ENCODE results near the gene BNIP2. TPM values are rescaled to one million over a fixed set of nuclear protein-coding genes. Genes with fewer than 3 reads are reported as not detected.
A peak's percentile ranks its signal among the peaks of the same experiment; 100 is the strongest.

Gene BNIP2
- total RNA-seq, 4 donors from 2014 or later, result 84.4 to 140 (median 125) TPM

- no peak overlapping the region for H3K27ac ChIP-seq
- H3K36me3 ChIP-seq, result peaks cover 0 to 6% (median 0%) of the 10 kb centered on the region in 4 donors
- no peaks in the 10 kb centered on the region for H3K9me3 ChIP-seq
- H3K27me3 ChIP-seq, result no peaks in the 10 kb centered on the region
- WGBS, 2 donors (ENCODE audit: low coverage in 1 of 2), result 91 to 95% methylated on average over 3 of the region's 3 CpGs
- DNase-seq, result no peak
- TF ChIP-seq POLR2A (IDR thresholded peaks at IDR 0.05), result no peak
- no peak for TF ChIP-seq CTCF (IDR thresholded peaks at IDR 0.05)
- TF ChIP-seq POLR2AphosphoS5 (IDR thresholded peaks at IDR 0.05), result no peak
- TF ChIP-seq EP300 (IDR thresholded peaks at IDR 0.05; ENCODE audit: low read depth), result no peak
- H3K4me3 ChIP-seq, result no peak overlapping the region
- H3K4me1 ChIP-seq, result no peaks in the 10 kb centered on the region
- in situ Hi-C loops (cut with MboI; ENCODE audit: low pct_ligation_motif_present in 1 of 4, low pct_unique_long_range_greater_than_20kb in 1 of 4, low sequenced_read_pairs in 3 of 4) (loop anchor here in 1 of 4 donors (25.0 kb wide), 1 partner anchor 674 kb away; no protein-coding TSS in a partner anchor), intact Hi-C loops (cut with DNase I; ENCODE audit: low total_unique reads) (no loop called here)
Observed at GRCh38 chr15:59636184-59636583, 52.9 kb downstream of the BNIP2 start.

DNA sequence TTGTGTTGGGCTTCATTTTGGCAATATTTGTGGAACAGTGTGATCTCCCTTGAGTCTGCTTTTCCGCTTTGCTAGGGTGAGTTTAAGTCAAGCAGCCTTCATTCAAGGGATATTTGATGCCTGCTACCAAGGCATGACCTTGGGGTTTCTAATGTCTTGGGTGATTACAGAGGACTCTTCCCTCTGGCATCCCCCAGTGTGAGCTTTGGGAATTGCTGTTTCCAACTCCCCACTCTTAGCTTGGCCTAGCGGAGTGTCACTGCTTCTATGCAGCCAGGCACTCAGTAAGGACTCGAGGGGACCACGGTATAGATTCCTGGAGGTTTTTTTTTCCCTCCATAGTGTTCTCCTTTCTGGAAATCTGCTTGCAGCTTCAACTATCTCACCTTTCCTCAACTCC, 56.4 kb downstream of the BNIP2 start:
- WGBS, 2 donors (ENCODE audit: low coverage in 1 of 2), result 63% methylated on average over 4 of the region's 4 CpGs; no CpG with 5 or more reads in 1 of the 2 donors
- intact Hi-C loops (cut with DNase I; ENCODE audit: low total_unique reads), result no loop called here

DNA sequence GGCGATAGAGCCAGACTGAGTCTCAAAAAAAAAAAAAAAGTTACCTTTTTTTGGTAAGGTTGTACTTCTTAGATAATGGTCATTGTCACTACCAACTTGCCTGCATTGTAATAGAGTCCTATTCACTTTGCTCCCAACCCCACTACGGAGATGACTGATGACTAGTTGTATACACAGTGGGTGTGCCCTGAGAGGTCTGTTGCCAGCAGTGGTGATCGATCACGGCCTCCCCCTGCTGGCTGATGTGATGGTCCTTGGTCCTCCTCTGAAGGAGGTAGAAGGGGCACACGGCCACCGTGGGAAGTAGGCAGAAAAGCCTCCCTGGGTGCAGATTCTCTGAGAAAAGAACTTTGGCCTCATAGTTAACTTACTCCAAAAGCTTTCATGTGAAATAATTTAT, 66.8 kb downstream of the BNIP2 start:
- Histone ChIP-seq H3K4me1 (peaks cover 0 to 6% (median 1%) of the 10 kb centered on the region in 4 donors), H3K4me3 (no peak overlapping the region), H3K36me3 (no peaks in the 10 kb centered on the region), H3K27me3 (peaks cover 4% of the 10 kb centered on the region), H3K27ac (peak overlapping the region in 3 of 4 donors; percentile 16 to 55 (median 28)), H3K9me3 (no peaks in the 10 kb centered on the region)
- intact Hi-C loops (cut with DNase I; ENCODE audit: low total_unique reads) (no loop called here), in situ Hi-C loops (cut with MboI; ENCODE audit: low pct_ligation_motif_present in 1 of 4, low pct_unique_long_range_greater_than_20kb in 1 of 4, low sequenced_read_pairs in 3 of 4) (no loop called here)
- peak; percentile 84 for DNase-seq
- WGBS, 2 donors (ENCODE audit: low coverage in 1 of 2), result 25 to 26% methylated on average over 6 of the region's 6 CpGs
- TF ChIP-seq CTCF (IDR thresholded peaks at IDR 0.05) (peak; percentile 25 to 72 (median 53)), POLR2A (IDR thresholded peaks at IDR 0.05) (no peak), EP300 (IDR thresholded peaks at IDR 0.05; ENCODE audit: low read depth) (no peak), POLR2AphosphoS5 (IDR thresholded peaks at IDR 0.05) (peak in 1 of 3 donors; percentile 62)

More for the DNA sequence above, 56.4 kb downstream of the BNIP2 start:
- TF ChIP-seq EP300 (IDR thresholded peaks at IDR 0.05; ENCODE audit: low read depth) (no peak), POLR2A (IDR thresholded peaks at IDR 0.05) (no peak), POLR2AphosphoS5 (IDR thresholded peaks at IDR 0.05) (no peak), CTCF (IDR thresholded peaks at IDR 0.05) (peak in 1 of 5 experiments; percentile 5)
- H3K27me3 ChIP-seq, result no peaks in the 10 kb centered on the region
- DNase-seq, result no peak
- no peaks in the 10 kb centered on the region for H3K4me1 ChIP-seq
- H3K36me3 ChIP-seq, result no peaks in the 10 kb centered on the region
- in situ Hi-C loops (cut with MboI; ENCODE audit: low pct_ligation_motif_present in 1 of 4, low pct_unique_long_range_greater_than_20kb in 1 of 4, low sequenced_read_pairs in 3 of 4), result loop anchor here in 1 of 4 donors (25.0 kb wide), 1 partner anchor 670 kb away; no protein-coding TSS in a partner anchor
- no peaks in the 10 kb centered on the region for H3K9me3 ChIP-seq
- H3K4me3 ChIP-seq, result no peak overlapping the region
- no peak overlapping the region for H3K27ac ChIP-seq

DNA sequence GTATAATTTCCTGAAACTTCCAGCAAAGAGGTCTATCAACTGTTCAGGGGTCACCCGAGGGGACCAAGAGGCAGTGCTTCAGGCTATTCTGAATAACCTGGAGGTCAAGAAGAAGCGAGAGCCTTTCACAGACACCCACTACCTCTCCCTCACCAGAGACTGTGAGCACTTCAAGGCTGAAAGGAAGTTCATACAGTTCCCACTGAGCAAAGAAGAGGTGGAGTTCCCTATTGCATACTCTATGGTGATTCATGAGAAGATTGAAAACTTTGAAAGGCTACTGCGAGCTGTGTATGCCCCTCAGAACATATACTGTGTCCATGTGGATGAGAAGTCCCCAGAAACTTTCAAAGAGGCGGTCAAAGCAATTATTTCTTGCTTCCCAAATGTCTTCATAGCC, 70.7 kb downstream of the BNIP2 start:
- H3K4me1 ChIP-seq, result peaks cover 0 to 8% (median 3%) of the 10 kb centered on the region in 4 donors
- H3K36me3 ChIP-seq, result no peaks in the 10 kb centered on the region
- intact Hi-C loops (cut with DNase I; ENCODE audit: low total_unique reads) (no loop called here), in situ Hi-C loops (cut with MboI; ENCODE audit: low pct_ligation_motif_present in 1 of 4, low pct_unique_long_range_greater_than_20kb in 1 of 4, low sequenced_read_pairs in 3 of 4) (no loop called here)
- no peaks in the 10 kb centered on the region for H3K9me3 ChIP-seq
- peak overlapping the region in 2 of 4 donors; percentile 23 to 62 for H3K27ac ChIP-seq
- peak overlapping the region in 1 of 4 donors; percentile 43 for H3K4me3 ChIP-seq
- TF ChIP-seq POLR2A (IDR thresholded peaks at IDR 0.05), result peak; percentile 13
- no peak for TF ChIP-seq POLR2AphosphoS5 (IDR thresholded peaks at IDR 0.05)
- no peak for TF ChIP-seq EP300 (IDR thresholded peaks at IDR 0.05; ENCODE audit: low read depth)
- H3K27me3 ChIP-seq, result peaks cover 4% of the 10 kb centered on the region
- 71% methylated on average over 4 of the region's 4 CpGs; no CpG with 5 or more reads in 1 of the 2 donors for WGBS, 2 donors (ENCODE audit: low coverage in 1 of 2)
- no peak for DNase-seq

Measured in transverse colon (tissue), 4 donors.